Neural progenitor cell (in vitro differentiated cells): ENCODE data around the gene GNB3.

Experiments used
- EZH2 ChIP-seq: fragments of 200-600 bp; sonication (generic); IDR thresholded peaks from 2 replicates; pipeline ENCODE4 v1.6.1; 2017; ENCODE audit warnings: antibody characterized with exemption, mild to moderate bottlenecking, moderate library complexity
- EZH2phosphoT487 ChIP-seq: fragments of 200-600 bp; sonication (generic); IDR thresholded peaks from 2 replicates; pipeline ENCODE4 v1.6.1; 2017; ENCODE audit warnings: antibody characterized with exemption
- TF ChIP-seq, protein P1 (sequence below): fragments of 200-600 bp; sonication (generic); IDR thresholded peaks from 2 replicates; pipeline ENCODE4 v1.5.1; 2017; ENCODE audit warnings: antibody characterized with exemption, mild to moderate bottlenecking

DNA sequence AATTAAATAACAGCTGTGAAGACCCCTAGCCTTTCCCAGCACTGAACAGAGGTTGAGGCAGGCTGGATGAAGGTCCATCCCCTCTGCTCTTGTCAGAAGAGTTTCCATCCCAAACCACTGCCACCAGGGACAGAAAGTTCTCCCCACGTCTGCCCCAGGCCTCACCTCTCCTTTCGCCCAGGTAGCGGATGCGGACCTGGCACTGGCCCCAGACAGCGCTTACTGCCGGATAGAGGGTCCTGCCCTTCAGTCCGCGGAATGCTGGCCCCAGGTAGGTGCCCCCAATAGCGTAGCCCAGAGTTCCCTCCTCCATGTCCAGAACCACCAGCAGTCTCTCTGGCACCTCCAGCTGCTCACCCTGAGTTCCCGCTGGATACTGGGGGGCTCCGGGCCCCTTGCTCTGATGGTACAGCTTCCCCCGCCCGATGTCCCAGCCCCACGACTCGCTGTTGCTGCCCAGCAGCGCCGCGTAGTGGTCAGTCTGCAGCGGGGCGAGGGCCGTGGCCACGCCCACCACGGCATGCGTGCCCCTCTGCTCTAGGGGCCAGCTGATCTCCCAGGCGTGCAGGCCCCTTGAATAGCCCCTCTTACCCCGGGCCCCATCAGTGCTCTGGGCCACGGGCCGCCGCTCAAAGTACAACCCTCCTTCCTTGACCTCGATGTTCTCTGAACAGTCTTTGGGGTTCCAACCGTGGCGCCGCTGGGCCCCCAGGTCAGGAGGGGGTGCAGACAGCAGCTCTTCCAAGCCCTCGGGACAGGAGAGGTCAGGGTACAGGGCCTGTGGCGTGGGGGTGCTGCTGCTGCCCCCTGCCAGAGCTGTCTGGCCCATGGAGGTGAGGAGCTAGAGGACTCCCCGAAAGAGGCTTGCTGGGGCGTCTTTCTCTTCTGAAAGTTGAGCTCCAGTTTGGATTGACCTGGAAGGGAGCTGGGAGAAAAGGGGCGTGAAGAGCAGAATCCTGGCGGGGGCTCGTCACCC lies 31.6 kb downstream of the GNB3 start:
- TF ChIP-seq EZH2 (no peak), EZH2phosphoT487 (no peak)
- TF ChIP-seq, protein P1, sequence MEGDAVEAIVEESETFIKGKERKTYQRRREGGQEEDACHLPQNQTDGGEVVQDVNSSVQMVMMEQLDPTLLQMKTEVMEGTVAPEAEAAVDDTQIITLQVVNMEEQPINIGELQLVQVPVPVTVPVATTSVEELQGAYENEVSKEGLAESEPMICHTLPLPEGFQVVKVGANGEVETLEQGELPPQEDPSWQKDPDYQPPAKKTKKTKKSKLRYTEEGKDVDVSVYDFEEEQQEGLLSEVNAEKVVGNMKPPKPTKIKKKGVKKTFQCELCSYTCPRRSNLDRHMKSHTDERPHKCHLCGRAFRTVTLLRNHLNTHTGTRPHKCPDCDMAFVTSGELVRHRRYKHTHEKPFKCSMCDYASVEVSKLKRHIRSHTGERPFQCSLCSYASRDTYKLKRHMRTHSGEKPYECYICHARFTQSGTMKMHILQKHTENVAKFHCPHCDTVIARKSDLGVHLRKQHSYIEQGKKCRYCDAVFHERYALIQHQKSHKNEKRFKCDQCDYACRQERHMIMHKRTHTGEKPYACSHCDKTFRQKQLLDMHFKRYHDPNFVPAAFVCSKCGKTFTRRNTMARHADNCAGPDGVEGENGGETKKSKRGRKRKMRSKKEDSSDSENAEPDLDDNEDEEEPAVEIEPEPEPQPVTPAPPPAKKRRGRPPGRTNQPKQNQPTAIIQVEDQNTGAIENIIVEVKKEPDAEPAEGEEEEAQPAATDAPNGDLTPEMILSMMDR: peak; percentile 93
